GM19240 (cell line): Measurements from ENCODE around the gene PRRT3.
"Not testable (repeated sequence)": the region's sequence is repeated elsewhere in the genome, so short reads cannot be mapped to it uniquely, and the experiment has no call there.

Source experiments
- DNase-seq: peaks from one replicate; pipeline ENCODE4 v3.0.0; 2011; ENCODE audit warnings: low spot score; ENCODE audit not compliant: insufficient read length

PRRT3 gene

GRCh38 chr3:9918261-9919038 is 33.8 kb downstream of the PRRT3 start:
- DNase-seq: no peak

GRCh38 chr3:9917820-9918219 is 34.4 kb downstream of the PRRT3 start:
- DNase-seq: no peak

DNA sequence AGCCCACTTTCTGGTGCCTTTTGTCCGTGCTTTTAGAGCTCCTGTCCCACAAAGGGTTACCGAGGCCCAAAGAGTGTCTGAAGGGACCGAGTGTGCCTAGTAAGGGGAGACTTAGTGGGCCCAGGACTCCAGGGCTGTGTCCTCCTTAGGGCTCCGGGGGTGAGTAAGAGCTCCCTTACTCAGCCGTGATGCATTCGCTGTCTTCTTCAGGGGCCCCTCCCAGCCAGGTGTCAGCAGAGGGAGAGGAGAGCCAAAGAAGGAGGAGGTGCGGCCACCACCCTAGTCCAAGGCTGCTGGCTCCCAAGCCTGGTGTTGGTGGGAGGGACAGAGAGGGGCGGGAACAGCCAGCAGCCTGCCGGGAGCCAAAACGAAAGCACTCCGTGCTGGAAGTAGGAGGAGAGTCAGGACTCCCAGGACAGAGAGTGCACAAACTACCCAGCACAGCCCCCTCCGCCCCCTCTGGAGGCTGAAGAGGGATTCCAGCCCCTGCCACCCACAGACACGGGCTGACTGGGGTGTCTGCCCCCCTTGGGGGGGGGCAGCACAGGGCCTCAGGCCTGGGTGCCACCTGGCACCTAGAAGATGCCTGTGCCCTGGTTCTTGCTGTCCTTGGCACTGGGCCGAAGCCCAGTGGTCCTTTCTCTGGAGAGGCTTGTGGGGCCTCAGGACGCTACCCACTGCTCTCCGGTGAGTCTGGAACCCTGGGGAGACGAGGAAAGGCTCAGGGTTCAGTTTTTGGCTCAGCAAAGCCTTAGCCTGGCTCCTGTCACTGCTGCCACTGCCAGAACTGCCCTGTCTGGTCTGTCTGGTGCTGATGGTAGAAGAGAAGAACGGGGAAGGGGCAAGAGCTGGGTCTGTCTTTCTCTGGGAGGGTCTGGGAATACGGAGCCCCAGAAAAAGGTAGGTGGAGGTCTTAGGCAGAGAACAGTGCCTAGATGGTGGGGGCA is 35.2 kb downstream of the PRRT3 start, which contains the start of gene IL17RC:
Gene IL17RC, plus strand, starts transcription at position 365 of the 947 bp plus-strand sequence. Its CDS starts 218 bp downstream, at position 583.
- no peak for DNase-seq

GRCh38 chr3:9916346-9916733 is 35.9 kb downstream of the PRRT3 start:
- no peak for DNase-seq

DNA sequence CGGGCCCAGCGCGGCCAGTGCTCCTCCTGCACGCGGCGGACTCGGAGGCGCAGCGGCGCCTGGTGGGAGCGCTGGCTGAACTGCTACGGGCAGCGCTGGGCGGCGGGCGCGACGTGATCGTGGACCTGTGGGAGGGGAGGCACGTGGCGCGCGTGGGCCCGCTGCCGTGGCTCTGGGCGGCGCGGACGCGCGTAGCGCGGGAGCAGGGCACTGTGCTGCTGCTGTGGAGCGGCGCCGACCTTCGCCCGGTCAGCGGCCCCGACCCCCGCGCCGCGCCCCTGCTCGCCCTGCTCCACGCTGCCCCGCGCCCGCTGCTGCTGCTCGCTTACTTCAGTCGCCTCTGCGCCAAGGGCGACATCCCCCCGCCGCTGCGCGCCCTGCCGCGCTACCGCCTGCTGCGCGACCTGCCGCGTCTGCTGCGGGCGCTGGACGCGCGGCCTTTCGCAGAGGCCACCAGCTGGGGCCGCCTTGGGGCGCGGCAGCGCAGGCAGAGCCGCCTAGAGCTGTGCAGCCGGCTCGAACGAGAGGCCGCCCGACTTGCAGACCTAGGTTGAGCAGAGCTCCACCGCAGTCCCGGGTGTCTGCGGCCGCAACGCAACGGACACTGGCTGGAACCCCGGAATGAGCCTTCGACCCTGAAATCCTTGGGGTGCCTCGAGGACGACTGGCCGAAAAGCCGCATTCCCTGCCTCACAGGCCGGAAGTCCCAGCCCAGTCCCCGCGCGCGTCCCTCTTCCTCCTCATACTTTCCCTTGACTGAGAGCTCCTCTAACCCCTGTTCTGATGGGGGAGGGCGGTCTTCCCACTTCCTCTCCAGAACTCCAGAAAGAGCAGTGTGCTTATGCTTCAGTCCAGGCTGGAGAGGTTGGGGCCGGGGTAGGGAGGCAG is 36.7 kb downstream of the PRRT3 start:
- no peak for DNase-seq

DNA sequence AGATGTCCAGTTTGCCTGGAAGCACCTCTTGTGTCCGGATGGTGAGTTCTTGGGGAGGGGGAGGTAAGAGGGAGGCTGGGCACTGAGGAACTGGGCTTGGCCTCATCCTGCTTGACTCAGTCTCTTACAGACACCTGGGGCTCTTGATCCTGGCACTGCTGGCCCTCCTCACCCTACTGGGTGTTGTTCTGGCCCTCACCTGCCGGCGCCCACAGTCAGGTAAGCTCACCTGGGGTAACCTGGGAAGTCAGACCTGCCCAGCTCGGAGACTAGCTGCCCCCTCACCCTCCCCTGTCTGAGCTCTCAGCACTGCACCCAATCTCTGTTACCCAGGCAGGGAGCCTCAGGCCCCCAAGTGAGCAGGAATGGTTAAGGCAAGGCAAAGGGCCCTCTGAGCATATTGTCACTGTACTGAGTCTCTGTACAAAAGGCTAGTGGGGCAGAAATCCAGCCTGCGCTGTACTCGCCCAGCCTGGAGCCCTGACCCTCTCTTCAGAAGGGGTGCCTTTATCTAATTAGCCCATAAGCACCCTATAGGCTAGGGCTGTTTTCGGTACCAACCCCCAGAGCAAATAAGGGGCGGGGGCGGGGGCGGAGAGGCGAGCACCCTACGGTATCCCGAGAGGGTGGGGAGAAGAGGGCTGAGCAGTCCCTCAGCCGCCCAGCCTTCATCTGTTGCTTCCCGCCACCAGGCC is 37.5 kb downstream of the PRRT3 start:
- DNase-seq: no peak

- no peak for DNase-seq
Observed at GRCh38 chr3:9914011-9914410, 38.2 kb downstream of the PRRT3 start.

GRCh38 chr3:9913601-9914000 is 38.6 kb downstream of the PRRT3 start:
- no peak for DNase-seq

DNA sequence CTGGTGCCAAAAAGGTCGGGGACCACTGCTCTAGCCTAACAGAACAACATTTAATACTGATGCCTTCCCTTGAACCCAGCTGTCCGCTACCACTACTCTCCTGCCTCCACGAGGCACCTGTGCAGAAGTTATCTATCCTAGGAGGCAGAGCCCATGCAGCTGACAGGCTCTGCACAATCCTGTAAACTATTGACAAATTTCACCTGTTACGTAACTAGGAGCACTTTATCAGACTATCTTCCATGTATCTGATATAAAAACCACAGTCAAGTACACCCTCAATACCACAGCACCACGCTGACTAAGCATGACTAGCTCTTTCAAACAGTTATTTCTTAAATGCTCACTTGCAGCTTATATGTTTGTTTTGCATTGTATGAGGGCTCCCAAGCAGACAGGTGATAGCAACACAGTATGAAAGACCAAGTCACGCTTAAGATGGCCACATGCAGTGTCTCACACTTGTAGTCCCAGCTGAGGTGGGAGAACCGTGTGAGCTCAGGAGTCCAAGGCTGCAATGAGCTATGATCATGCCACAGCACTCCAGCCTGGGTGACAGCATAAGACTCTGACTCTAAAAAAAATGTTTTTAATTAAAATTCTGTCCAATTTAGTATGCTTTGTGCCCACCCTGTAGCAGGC is 39.8 kb downstream of the PRRT3 start:
- no peak for DNase-seq

DNA sequence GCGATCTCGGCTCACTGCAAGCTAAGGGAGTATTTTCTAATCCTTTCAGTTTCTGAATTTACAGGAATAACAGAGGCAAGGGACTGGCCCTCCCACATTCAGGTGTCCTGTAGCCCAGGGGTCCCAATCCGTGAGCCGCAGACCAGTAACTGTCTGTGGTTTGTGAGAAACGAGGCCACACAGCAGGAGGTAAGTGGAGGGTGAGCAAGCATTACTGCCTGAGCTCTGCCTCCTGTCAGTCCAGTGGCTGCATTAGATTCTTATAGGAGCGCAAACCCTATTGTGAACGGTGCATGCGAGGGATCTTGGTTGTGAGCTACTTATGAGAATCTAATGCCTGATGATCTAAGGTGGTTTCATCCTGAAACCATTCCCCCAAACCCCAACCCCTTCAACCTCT is 40.3 kb downstream of the PRRT3 start:
- no peak for DNase-seq

GRCh38 chr3:9909221-9910013 is 42.8 kb downstream of the PRRT3 start:
- no peak for DNase-seq

- DNase-seq: no peak
Observed at GRCh38 chr3:9908286-9908685, 43.9 kb downstream of the PRRT3 start.

- DNase-seq: no peak
Observed at GRCh38 chr3:9906480-9906879, 45.7 kb downstream of the PRRT3 start.

DNA sequence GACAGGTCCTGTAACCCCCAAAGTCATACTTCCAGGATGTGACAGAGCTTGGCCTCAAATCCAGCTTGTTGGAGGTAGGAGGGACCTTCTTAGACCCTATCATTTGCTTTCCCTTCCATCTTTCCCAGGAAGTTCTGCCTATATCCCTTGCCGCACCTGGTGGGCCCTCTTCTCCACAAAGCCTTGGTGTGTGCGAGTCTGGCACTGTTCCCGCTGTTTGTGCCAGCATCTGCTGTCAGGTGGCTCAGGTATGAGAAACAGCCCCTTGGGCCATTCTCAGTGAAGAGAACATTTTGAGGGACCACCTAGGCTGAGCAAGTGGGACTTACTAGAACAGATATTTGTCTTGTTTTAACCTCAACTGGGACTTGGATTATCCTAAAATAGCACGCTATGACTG is 48.3 kb downstream of the PRRT3 start:
- no peak for DNase-seq

- no peak for DNase-seq
Observed at GRCh38 chr3:9903238-9903624, 49.0 kb downstream of the PRRT3 start.

DNA sequence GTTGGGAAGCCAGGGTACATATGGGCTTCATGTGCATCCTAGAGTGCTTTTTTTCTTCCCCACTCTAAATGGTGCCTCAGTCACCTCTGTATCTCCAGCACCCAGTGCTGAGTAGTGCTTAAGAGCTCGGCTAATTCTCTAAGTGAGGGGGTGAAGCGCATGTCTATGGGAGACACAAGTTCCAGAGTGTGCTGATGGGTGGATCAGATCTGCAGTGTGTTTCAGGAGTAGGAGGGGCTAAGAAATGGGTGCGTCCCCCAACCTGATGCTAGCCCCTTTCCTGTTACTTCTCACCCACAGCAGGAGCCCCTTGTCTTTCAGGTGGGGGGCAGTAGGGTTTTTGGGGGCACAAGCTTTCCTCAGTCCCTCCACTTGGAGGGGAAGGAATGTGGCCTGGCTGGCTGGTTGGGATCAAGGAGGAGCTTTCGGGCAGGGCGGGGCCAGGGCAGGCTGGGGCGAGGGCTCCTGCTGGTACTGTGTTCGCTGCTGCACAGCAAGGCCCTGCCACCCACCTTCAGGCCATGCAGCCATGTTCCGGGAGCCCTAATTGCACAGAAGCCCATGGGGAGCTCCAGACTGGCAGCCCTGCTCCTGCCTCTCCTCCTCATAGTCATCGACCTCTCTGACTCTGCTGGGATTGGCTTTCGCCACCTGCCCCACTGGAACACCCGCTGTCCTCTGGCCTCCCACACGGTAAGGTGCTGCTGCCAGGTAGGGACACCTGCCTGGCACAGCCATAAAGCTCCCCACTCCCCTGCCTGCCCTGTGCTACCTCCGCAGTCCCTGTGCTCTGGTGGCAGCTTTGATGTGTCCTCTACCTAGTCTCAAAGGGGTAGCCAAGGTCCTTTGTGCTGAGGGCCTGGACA is 49.6 kb downstream of the PRRT3 start, which contains the start of gene IL17RE:
Gene IL17RE, plus strand, starts transcription at position 477 of the 866 bp plus-strand sequence. Its CDS starts 85 bp downstream, at position 562.
- no peak for DNase-seq

DNA sequence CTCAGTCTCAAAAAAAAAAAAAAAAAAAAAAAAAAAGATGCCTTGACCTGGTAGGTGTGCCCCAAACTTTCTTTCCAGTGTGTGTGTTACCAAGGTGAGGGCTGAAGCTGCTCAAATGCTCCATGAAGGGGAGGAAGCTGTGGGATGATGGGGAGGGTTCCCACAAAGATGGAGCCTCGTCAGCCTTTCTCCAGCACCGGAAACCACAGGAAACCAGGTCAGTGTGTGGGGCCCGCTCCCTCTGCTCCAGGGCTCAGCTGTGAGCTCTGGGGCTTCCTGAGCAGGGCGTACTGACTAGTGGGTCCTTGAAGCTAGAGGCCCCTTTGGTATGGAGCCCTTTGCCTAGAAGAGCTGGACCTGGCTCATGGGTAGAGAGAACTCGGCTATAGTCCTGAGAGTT is 50.2 kb downstream of the PRRT3 start:
- no peak for DNase-seq

- DNase-seq: not testable (repeated sequence)
Observed at GRCh38 chr3:9900965-9901415, 51.2 kb downstream of the PRRT3 start.
